Activated CD4-positive, alpha-beta T cell treated with anti-CD3 and anti-CD28 coated beads, Interleukin-2, amount 50 U/mL, for 1 hour (primary cell): ENCODE data around the gene POLDIP2.

Experiments
- DNase-seq: peaks from one replicate; pipeline ENCODE4 v3.0.0-alpha.2; 2020

Gene POLDIP2

DNA sequence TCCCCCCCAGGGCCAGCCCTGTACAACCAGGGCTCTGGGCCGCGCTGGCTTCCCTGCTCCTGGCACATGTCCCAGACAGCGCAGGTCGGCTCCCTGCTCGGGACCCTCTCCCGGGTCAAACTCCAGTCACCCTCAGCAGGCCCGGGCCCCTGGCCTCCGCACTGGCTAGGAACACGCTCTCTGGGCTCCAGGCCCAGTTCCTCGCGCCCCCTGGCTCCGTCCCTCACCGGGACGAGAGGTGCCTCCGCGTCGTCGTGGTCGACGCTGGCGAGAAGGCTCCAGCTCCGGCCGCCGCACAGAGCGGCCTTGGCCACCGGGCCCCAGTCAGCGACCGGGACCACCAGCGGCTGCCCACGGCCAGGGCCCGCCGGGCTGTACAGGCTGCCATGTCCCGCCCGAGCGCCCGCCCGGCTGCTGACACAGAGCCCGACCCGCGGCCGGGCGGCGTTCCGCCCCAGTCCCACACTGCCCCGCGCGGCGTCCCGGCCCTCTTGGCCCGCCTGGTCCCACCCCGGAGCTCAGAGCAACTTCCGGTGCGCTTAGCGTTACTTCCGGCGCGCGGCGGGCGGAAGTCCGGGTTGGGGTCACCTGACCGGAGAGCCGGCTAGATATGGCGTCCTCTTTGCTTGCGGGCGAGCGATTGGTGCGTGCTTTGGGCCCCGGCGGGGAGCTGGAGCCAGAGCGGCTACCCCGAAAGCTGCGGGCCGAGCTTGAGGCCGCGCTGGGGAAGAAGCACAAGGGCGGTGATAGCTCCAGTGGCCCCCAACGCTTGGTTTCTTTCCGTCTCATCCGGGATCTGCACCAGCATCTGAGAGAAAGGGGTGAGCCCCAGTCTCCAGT, at the start of gene POLDIP2:
POLDIP2 (minus strand) TSS at position 467 of the 840 bp plus-strand sequence; CDS start at position 388, 79 bp downstream.
- peak; percentile 94 for DNase-seq

- no peak for DNase-seq
These were observed 49.1 kb upstream of the POLDIP2 start for GRCh38 chr17:28406473-28406814.

DNA sequence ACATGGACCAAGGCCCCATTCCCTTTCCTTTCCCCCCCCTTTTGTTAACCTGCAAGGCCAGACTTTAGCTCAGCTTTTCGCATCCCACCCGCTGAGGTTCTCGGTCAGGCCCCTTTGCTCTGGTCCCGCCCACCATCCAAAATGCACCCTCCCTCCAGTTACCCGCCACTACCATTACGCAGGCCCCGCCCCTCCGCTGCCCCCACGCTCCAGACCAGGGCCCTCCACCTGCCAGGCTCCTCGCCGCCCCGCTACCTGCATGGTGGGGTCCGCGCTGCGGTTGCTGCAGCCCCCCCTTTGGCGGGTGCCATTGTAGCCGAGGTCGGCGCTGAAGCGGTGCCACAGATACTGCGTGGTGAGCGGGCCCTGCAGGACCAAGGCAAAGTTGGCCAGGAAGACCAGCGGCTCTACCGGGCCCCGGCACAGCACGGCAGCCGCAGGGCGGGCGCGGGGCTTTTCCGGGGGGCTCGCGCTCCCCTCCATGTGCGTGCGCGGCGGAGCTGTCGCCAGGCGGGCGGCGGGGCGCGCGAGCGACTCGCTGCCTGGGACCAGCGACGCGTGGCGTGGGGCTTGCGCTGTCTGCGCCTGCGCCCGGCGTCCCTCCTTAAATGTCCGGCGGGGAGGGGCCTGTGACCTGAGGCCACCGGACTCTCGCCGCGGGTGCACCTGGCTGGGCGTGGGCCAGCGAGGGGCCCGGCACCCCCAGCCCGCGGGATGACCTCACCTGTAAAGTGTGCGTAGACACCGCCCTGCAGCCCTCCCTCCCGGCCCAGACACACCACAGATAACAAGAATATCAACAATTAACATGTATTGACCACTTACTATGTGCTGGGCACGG, 48.5 kb upstream of the POLDIP2 start, which contains the start of gene SLC46A1:
SLC46A1 (minus strand) TSS at position 581 of the 841 bp plus-strand sequence; CDS start at position 483, 98 bp downstream.
- peak; percentile 19 for DNase-seq

DNA sequence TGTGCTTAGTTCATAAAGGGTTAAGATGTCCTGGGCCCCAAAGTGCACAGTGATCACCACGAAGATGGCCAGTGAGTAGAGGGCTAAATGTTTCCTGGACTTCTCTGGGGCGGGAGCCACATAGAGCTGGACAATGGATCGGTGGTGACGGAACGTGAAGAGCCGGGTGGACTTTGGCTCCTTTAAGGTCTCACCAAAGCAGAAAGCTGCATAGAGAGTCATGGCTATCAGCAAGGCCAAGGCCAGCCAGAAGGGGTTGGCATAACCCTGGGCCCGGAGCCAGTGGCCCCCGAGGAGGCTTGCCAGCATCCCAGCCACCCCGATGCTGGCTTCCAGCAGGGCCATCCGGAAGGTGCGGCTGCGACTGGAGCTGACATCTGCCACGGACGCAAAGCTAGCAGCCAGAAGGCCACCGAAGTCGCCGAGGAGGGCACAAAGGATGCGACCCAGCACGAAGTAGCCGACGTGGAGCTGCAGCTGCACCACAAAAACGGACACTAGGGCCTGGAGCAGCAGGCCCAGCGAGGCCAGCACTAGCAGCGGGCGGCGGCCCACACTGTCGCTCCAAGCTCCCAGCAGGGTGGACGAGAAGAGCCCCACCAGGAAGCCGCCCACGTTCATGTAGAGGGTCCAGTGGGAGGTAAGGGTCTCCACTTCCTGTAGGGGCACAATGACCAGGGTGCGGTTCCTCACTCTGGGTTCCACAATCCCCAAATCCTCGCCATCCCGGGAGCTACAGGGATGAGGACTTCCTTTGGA, 47.7 kb upstream of the POLDIP2 start:
- DNase-seq, result no peak

DNA sequence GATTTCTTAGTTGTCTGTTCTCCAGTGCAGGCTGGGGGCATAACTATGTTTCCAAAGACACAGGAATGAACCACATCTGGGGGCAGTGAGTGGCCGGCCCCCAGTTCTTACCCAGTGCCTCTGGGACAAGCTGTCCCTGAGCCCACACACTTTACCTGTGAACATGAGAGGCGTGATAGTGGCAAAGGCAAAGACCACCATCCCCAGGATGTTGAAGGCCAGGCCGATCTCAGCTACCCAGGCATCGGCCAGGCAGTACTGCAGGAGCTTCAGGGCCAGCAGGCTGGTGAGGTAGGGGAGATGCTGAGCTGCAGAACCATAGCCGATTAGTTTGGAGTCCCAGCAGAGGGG, 47.1 kb upstream of the POLDIP2 start:
- no peak for DNase-seq

DNA sequence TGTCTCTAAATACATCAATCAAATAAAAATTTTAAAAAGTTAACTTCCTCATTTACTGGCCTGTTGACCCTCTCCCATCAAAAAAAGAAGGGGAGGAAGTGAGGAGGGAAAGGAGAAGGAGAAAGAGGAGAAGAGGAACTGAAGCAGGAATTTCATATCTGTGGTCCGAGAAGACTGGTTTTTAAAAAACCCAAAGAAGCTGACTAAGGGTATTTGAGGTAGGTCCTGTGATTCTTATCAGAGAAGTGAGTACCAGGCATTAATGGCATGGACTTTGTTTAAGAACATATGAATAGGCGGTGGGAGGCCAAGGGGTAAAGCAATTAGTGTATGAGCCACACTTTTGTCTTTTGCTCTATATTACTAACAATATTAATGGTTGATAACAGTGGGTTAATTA, 46.7 kb upstream of the POLDIP2 start:
- DNase-seq, result no peak

GRCh38 chr17:28402844-28403243, 45.5 kb upstream of the POLDIP2 start:
- DNase-seq, result no peak

- DNase-seq, result no peak
These were observed 44.9 kb upstream of the POLDIP2 start for GRCh38 chr17:28402224-28402630.

- no peak for DNase-seq
These were observed 42.5 kb upstream of the POLDIP2 start for GRCh38 chr17:28399808-28400207.

DNA sequence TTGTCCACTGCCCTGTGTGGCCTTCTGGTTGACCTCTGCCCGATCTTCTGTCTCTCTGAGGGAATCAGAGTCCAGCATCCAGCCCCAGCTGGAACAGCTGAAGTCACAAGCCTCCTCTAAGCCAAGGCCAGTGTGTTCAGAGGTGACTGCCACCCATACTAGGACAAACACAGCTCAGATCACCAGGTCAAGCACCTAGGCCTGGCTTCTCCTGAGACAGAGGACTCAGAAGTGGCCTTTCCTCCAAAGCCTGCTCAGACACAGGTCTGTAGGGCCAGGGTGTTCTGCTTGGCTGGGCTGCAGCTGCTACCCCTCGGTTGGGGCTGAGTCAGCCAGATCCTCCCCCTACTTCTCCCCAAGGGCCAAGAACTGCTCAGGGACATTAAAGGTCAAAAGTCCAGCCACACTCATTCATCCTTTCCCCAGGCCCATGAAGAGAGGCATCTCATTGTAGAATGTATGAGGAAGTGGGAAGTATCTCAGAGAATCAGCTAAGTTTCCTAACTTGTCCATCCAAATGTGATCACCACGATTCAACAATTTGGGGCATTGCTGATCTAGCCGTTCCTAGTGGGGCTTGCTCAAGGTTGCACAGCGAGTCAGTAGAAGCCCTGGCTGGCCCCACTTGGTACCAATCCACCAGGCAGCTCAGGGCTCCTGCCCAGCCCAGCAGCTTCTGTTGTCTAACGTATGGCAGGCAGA, 41.1 kb upstream of the POLDIP2 start:
- DNase-seq, result no peak

DNA sequence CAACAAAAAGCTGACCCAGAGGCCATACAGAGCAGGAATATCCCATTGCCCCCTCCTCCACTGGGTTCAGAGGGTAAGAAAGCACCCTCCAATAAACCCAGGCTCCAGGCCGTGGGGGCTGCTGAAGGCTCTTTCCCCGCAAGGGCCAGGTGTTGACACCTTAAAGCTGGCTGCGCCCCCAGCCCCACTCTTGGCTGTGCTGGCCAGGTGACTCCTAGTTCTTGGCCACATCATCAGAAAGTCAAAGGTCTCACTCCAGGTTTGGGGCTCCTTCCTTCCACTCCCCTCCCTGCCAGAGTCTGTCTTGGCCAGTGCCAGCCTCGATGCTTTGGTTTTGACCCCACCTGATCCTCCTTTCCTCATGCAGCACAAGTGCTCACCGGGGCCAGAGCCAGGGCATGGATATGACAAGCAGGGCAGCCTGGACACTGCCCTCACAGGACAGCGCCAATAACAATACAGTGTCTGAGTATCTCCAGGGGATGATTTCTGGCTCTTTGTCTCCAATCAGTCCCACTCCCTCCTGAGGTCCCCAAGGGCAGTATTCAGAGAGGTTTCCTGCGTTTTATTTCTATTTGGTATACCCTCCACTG, 40.5 kb upstream of the POLDIP2 start:
- no peak for DNase-seq

- no peak for DNase-seq
These were observed 39.9 kb upstream of the POLDIP2 start for GRCh38 chr17:28397275-28397674.

GRCh38 chr17:28396635-28397239, 39.4 kb upstream of the POLDIP2 start:
- no peak for DNase-seq

DNA sequence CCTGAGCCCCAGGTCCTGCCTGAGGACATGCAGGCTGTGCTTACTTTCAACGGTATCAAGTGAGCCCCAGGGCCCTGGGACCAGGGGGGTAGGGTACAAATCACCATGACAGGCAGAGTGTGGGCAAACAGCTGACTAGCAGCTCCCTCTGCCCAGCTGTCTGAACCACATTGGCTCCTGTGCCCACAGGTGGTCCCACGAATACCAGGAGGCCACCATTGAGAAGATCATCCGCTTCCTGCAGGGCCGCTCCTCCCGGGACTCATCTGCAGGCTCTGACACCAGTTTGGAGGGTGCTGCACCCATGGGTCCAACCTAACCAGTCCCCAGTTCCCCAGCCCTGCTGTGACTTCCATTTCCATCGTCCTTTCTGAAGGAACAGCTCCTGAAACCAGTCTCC, 38.6 kb upstream of the POLDIP2 start:
- no peak for DNase-seq

GRCh38 chr17:28395426-28395825, 38.1 kb upstream of the POLDIP2 start:
- DNase-seq, result no peak

- DNase-seq, result no peak
These were observed 37.2 kb upstream of the POLDIP2 start for GRCh38 chr17:28394337-28395116.

- DNase-seq, result no peak
These were observed 35.2 kb upstream of the POLDIP2 start for GRCh38 chr17:28392491-28392890.

DNA sequence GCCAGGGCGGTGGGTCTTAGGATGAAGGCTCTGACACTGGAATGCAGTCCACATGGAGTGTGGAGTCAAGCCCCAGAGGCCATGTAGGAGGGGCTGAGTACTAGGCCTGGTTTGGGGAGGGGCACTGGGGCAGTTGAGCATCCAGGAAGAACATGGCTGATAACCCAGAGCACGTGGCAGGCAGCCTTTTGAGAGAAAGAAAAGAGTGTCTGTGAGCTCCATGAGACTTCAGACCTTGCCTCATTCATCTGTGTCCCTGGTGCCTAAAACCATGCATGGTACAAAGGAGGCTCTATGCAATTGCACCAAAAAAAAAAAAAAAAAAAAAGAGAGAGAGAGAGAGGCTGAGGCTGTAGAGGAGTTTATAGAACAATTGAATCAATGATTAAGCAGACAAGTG, 34.1 kb upstream of the POLDIP2 start:
- no peak for DNase-seq

DNA sequence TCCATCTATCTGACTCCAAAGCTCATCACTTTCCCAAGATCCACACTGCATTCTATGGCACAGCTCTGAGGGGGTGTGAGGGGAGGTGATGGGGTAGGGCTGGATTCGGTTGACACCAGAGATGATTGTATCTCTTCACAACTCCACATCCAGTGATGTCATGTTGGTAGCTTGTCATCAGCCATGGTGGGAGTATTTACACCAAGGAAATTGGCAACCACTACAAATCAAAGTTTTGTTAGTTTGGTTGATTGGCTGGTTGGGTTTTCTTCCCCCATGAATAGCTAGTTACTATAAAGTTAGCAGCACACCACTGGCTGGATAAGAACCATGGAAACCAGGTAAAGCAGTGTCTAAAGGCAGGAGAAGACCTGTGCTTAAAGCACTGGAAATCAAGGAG, 33.7 kb upstream of the POLDIP2 start:
- no peak for DNase-seq

DNA sequence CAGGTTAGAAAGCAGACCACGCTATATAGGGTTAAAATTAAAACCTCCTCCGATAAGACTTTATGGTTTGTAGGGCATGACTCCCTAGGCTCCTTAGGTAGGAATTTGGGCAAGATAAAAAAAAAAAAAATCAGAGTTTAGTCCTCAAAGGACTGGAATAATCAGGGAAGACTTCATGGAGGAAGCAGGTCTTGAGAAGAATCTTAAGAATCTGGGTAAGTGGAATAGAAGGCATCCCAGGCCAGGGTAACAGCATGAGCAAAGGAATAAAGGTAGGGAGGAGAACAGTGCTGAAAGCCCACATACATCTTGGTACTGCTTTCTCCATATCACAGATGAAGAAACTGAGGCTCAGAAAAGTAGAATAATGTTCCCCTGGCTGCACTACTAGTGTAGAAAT, 33.2 kb upstream of the POLDIP2 start:
- DNase-seq, result no peak

DNA sequence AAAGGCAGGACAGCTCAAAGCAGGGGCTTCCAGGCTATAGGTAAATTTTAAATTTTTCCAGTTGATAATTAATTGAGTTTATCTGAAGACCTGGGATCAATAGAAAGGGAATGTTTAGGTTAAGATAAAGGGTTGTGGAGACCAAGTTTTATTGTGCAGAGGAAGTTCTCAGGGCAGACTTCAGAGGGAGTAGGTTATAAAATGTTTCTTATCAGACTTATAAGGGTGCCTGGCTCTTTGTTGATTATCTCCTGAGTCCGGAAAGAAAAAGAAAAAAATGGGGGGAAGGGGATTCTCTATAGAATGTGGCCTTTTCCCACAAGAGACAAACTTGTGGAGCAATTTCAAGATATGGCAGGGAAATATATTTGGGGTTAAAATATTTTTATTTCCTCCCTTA, 32.8 kb upstream of the POLDIP2 start:
- DNase-seq, result no peak
